ENCODE results near the gene GARIN5B. TPM values are rescaled to one million over a fixed set of nuclear protein-coding genes. Genes with fewer than 3 reads are reported as not detected.

The GARIN5B gene
- total RNA-seq, 1 donor from 2014 or later: not detected

- ATAC-seq (ENCODE audit: low read depth) (no peak), DNase-seq (no peak)
- H3K27ac Mint-ChIP-seq: no peak overlapping the region
- no peak for TF ChIP-seq CTCF (IDR thresholded peaks at IDR 0.05)
- H3K9me3 Mint-ChIP-seq: no peaks in the 10 kb centered on the region
- peaks cover 5% of the 10 kb centered on the region for H3K27me3 Mint-ChIP-seq
- peak overlapping the region; percentile 83 for H3K4me3 Mint-ChIP-seq
- ChIA-PET POLR2A (interaction anchor here (1.5 kb wide), 1 partner anchor 43 kb away, joined by 6 read pairs; the partner anchor contains the start of gene TMEM238), CTCF (no interaction called here)
- peaks cover 31% of the 10 kb centered on the region for H3K4me1 Mint-ChIP-seq
- H3K36me3 Mint-ChIP-seq (ENCODE audit: low read depth): peaks cover 6% of the 10 kb centered on the region
- intact Hi-C loops (cut with micrococcal nuclease): no loop called here
Observed at GRCh38 chr19:55341171-55341588, 21.9 kb downstream of the GARIN5B start.

DNA sequence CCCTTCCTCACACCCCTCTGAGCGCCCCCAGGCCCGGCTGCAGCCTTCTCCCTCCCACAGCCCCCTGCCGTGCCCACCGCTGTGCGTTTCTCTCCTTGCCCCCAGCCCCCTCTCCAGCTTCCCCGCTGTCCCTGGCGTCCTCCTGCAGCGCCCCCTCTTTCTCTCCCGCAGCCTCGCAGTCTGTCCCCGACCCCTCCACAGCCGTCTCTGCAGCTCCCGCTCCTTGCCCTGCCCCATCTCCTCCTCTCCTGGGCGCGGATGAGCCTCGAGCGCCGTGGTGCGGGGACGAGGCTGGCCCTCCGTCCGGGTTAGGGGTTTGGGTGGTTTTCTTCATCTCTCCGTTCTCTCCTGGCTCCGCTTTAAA is 22.3 kb downstream of the GARIN5B start:
- intact Hi-C loops (cut with micrococcal nuclease): no loop called here
- Mint-ChIP-seq H3K9me3 (no peaks in the 10 kb centered on the region), H3K27ac (no peak overlapping the region), H3K36me3 (ENCODE audit: low read depth) (peaks cover 6% of the 10 kb centered on the region), H3K27me3 (peaks cover 5% of the 10 kb centered on the region), H3K4me3 (peak overlapping the region; percentile 83), H3K4me1 (peaks cover 31% of the 10 kb centered on the region)
- DNase-seq: no peak
- ChIA-PET POLR2A (interaction anchor here (1.5 kb wide), 1 partner anchor 43 kb away, joined by 6 read pairs; the partner anchor contains the start of gene TMEM238), CTCF (no interaction called here)
- TF ChIP-seq CTCF (IDR thresholded peaks at IDR 0.05): no peak
- no peak for ATAC-seq (ENCODE audit: low read depth)

- no peaks in the 10 kb centered on the region for H3K9me3 Mint-ChIP-seq
- peaks cover 31% of the 10 kb centered on the region for H3K4me1 Mint-ChIP-seq
- peaks cover 6% of the 10 kb centered on the region for H3K36me3 Mint-ChIP-seq (ENCODE audit: low read depth)
- TF ChIP-seq CTCF (IDR thresholded peaks at IDR 0.05): no peak
- H3K4me3 Mint-ChIP-seq: peak overlapping the region; percentile 95
- CTCF ChIA-PET: interaction anchor here (0.7 to 1.5 kb wide), 6 partner anchors 38 to 199 kb away, joined by 3 to 11 read pairs (median 6); partner anchors contain the start of genes PPP6R1 and TMEM238
- peaks cover 6% of the 10 kb centered on the region for H3K27me3 Mint-ChIP-seq
- H3K27ac Mint-ChIP-seq: peak overlapping the region; percentile 90
- intact Hi-C loops (cut with micrococcal nuclease): loop anchor here (1.0 to 2.0 kb wide), 12 partner anchors 14 to 314 kb away; partner anchors contain the start of genes COX6B2, FIZ1, HSPBP1 and ISOC2
- DNase-seq: no peak
- ATAC-seq (ENCODE audit: low read depth): no peak
- POLR2A ChIA-PET: interaction anchor here (0.6 to 2.4 kb wide), 20 partner anchors 32 to 891 kb away, joined by 3 to 42 read pairs (median 6); partner anchors contain the start of genes FIZ1, HSPBP1, ISOC2 and LENG8
Observed at GRCh38 chr19:55339889-55340783, 22.9 kb downstream of the GARIN5B start.

GRCh38 chr19:55339105-55339888 is 23.8 kb downstream of the GARIN5B start, which contains the start of gene KMT5C:
Gene KMT5C (plus strand): TSS chr19:55339876. CDS start chr19:55341937, 2,061 bp downstream.
- intact Hi-C loops (cut with micrococcal nuclease): loop anchor here (1.0 to 2.0 kb wide), 12 partner anchors 15 to 315 kb away; partner anchors contain the start of genes COX6B2, FIZ1, HSPBP1 and ISOC2
- Mint-ChIP-seq H3K27me3 (peaks cover 7% of the 10 kb centered on the region), H3K36me3 (ENCODE audit: low read depth) (peaks cover 6% of the 10 kb centered on the region), H3K4me3 (peak within 1 kb of the TSS; percentile 95), H3K27ac (peak within 1 kb of the TSS; percentile 90), H3K4me1 (peaks cover 31% of the 10 kb centered on the region), H3K9me3 (no peaks in the 10 kb centered on the region)
- DNase-seq (peak; percentile 99), ATAC-seq (ENCODE audit: low read depth) (peak; percentile 81)
- TF ChIP-seq CTCF (IDR thresholded peaks at IDR 0.05): no peak
- ChIA-PET POLR2A (interaction anchor here (0.6 to 2.4 kb wide), 25 partner anchors 14 to 890 kb away, joined by 3 to 42 read pairs (median 5); partner anchors contain the start of genes FIZ1, HSPBP1, ISOC2 and LENG8), CTCF (interaction anchor here (0.7 to 1.5 kb wide), 6 partner anchors 37 to 198 kb away, joined by 3 to 11 read pairs (median 6); partner anchors contain the start of genes PPP6R1 and TMEM238)

Data from activated B cell treated with CpG ODN at 0.5 μM for 24 hours (primary cell).